ENCODE measurements around the gene AADACL4. TPM values are rescaled to one million over a fixed set of nuclear protein-coding genes. Genes with fewer than 3 reads are reported as not detected.
"Not testable (repeated sequence)": the region's sequence is repeated elsewhere in the genome, so short reads cannot be mapped to it uniquely, and the experiment has no call there.

Gene AADACL4
- total RNA-seq, 2 donors from 2014 or later, result not detected

DNA sequence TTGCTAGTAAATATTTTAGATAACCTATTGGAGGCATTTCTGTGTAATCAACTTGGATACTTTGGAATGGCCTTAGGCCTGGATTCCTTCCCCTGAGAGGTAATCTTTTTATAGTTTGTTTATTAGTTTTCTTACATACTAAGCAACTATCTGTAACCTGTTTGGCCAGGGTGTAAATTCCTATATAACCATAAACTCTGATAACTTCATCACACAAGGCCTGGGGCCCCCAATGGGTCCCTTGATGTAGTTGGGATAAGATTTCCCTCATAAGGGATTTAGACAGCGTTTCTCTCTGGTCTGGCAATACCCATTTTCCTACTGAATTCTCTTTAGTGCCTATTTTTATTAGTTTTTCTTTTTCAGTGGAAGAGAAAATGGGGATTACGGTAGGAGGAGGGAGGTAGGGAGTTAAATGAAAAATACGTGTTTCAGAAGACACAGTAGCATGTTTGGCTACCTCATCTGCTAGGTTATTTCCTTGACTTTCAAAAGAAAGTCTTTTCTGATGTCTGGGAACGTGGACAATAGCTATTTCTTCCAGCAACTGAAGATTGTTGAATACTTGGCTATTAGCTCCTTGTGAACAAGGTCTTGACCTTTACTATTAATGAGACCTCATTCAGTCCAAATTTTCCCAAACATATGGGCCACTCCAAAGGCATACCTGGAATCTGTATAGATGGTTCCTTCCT is 64.7 kb downstream of the AADACL4 start:
- H3K27ac Mint-ChIP-seq, result no peak overlapping the region
- H3K36me3 Mint-ChIP-seq, result peaks cover 0 to 7% of the 10 kb centered on the region in 2 donors
- ATAC-seq, result no peak

DNA sequence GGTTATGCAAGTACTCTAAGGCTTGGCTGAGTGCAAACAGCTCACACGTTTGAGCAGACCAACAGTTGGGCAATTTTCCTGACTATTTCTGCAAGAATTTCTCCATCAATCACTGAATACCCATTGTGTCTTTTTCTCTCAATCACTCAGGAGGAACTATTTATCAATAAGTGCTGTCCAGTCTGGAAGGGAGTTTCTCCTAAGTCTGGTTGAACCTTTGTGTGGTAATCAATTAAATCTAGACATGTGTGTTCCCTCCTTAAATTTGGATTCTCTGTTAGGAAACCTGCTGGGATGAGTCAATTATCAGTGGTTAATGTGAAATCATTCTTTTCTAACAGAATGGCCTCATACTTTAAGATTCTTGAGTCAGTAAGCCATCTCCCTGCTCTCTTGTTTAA is 65.2 kb downstream of the AADACL4 start:
- no peak for DNase-seq (ENCODE audit: low spot score in 2 of 2)
- no peak overlapping the region for H3K27ac Mint-ChIP-seq
- ATAC-seq, result no peak
- peaks cover 0 to 1% of the 10 kb centered on the region in 2 donors for H3K36me3 Mint-ChIP-seq
- peaks cover 5 to 6% of the 10 kb centered on the region in 2 donors for H3K9me3 Mint-ChIP-seq

More for the DNA sequence above, 64.7 kb downstream of the AADACL4 start:
- no peak for DNase-seq (ENCODE audit: low spot score in 2 of 2)
- peaks cover 5 to 9% of the 10 kb centered on the region in 2 donors for H3K9me3 Mint-ChIP-seq

- DNase-seq (ENCODE audit: low spot score in 2 of 2) (no peak), ATAC-seq (no peak)
- Mint-ChIP-seq H3K27ac (no peak overlapping the region), H3K9me3 (peaks cover 4 to 5% of the 10 kb centered on the region in 2 donors), H3K36me3 (no peaks in the 10 kb centered on the region)
These were observed 65.8 kb downstream of the AADACL4 start for GRCh38 chr1:12709696-12710095.

DNA sequence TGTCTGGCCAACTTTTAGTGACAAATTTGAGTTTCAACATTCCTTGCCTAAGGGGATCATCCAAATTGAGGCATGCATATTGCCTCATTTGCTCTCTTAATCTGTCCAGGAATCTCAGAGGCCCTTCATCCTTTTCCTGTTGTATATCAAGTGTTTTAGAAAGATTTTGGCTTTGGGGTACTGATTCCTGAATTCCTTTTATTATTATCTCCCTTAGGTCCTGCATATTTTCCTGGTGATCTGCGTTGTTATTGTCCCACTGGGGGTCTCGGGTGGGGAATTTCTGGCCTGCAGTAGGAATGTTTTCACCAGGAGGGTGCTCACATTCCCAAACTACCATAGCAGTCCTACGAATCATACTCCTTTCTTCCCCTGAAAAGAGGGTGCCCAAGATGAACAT is 67.7 kb downstream of the AADACL4 start:
- no peaks in the 10 kb centered on the region for H3K9me3 Mint-ChIP-seq

GRCh38 chr1:12712076-12712475 is 68.2 kb downstream of the AADACL4 start:
- no peak for DNase-seq (ENCODE audit: low spot score in 2 of 2)
- ATAC-seq, result no peak
- no peaks in the 10 kb centered on the region for H3K36me3 Mint-ChIP-seq
- H3K27ac Mint-ChIP-seq, result no peak overlapping the region
- H3K9me3 Mint-ChIP-seq, result no peaks in the 10 kb centered on the region

More for the DNA sequence above, 67.7 kb downstream of the AADACL4 start:
- no peak for DNase-seq (ENCODE audit: low spot score in 2 of 2)
- ATAC-seq, result no peak
- Mint-ChIP-seq H3K36me3 (no peaks in the 10 kb centered on the region), H3K27ac (no peak overlapping the region)

- no peaks in the 10 kb centered on the region for H3K9me3 Mint-ChIP-seq
- DNase-seq (ENCODE audit: low spot score in 2 of 2) (no peak), ATAC-seq (no peak)
- H3K36me3 Mint-ChIP-seq, result no peaks in the 10 kb centered on the region
- no peak overlapping the region for H3K27ac Mint-ChIP-seq
These were observed 69.0 kb downstream of the AADACL4 start for GRCh38 chr1:12712929-12713328.

DNA sequence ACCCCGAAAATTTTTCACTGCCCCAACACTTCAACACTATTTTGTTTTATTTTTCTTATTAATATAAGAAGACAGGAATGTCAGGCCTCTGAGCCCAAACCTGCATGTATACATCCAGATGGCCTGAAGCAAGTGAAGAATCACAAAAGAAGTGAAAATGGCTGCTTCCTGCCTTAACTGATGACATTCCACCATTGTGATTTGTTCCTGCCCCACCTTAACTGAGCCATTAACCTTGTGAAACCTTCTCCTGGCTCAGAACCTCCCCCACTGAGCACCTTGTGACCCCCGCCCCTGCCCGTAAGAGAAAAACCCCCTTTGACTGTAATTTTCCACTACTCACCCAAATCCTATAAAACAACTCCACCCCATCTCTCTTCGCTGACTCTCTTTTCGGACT is 69.8 kb downstream of the AADACL4 start:
- not testable (repeated sequence) for ATAC-seq; DNase-seq (ENCODE audit: low spot score in 2 of 2); H3K36me3 Mint-ChIP-seq; H3K9me3 Mint-ChIP-seq; H3K27ac Mint-ChIP-seq

GRCh38 chr1:12714710-12715475 is 71.0 kb downstream of the AADACL4 start:
- DNase-seq (ENCODE audit: low spot score in 2 of 2) (no peak), ATAC-seq (no peak)
- Mint-ChIP-seq H3K9me3 (no peaks in the 10 kb centered on the region), H3K36me3 (no peaks in the 10 kb centered on the region), H3K27ac (no peak overlapping the region)

- Mint-ChIP-seq H3K9me3 (no peaks in the 10 kb centered on the region), H3K36me3 (no peaks in the 10 kb centered on the region), H3K27ac (no peak within 1 kb of the TSS)
- DNase-seq (ENCODE audit: low spot score in 2 of 2) (no peak), ATAC-seq (no peak)
These were observed 72.1 kb downstream of the AADACL4 start, which contains the start of gene AADACL3 for GRCh38 chr1:12715896-12716437. Gene AADACL3, plus strand, starts transcription at chr1:12716110. Its CDS starts 67 bp downstream, at chr1:12716177.

Other genes with a start within 250 kb of the AADACL4 start
- 10 to 100 TPM; 85.2 to 93.9 TPM for gene DHRS3, start 25.9 kb upstream of the AADACL4 start, total RNA-seq
- gene AADACL3, start 72.0 kb downstream of the AADACL4 start, total RNA-seq, result not detected
- gene CFAP107, start 102.1 kb downstream of the AADACL4 start, total RNA-seq, result not detected
- gene PRAMEF12, start 129.7 kb downstream of the AADACL4 start, total RNA-seq, result not detected
- gene PRAMEF1, start 147.3 kb downstream of the AADACL4 start, total RNA-seq, result not detected
- not detected for gene PRAMEF11, start 187.3 kb downstream of the AADACL4 start, total RNA-seq
- gene HNRNPCL1, start 204.6 kb downstream of the AADACL4 start, total RNA-seq, result not detected
- not detected for gene PRAMEF2, start 213.0 kb downstream of the AADACL4 start, total RNA-seq
- gene PRAMEF4, start 242.1 kb downstream of the AADACL4 start, total RNA-seq, result not detected

Data from activated naive CD4-positive, alpha-beta T cell treated with anti-CD3 and anti-CD28 coated beads, Interleukin-2, amount 50 U/mL, for 72 hours (primary cell).